ENCODE data around the gene LNX1.

LNX1 gene

GRCh38 chr4:53598483-53598882 is 7.2 kb upstream of the LNX1 start:
- no peak overlapping the region for H3K4me3 ChIP-seq (replicated peaks; ENCODE audit: insufficient read depth, low read length)
- no peak for DNase-seq (ENCODE audit: low read depth in 1 of 2, low spot score in 1 of 2)
- TF ChIP-seq REST (IDR thresholded peaks at IDR 0.05; ENCODE audit: insufficient replicate concordance, low read depth) (no peak), CTCF (IDR thresholded peaks at IDR 0.05; ENCODE audit: insufficient read depth, low read length) (no peak), SPI1 (IDR thresholded peaks at IDR 0.05; ENCODE audit: borderline replicate concordance, low read depth) (no peak), GABPA (IDR thresholded peaks at IDR 0.05; ENCODE audit: low read depth) (no peak), POLR2AphosphoS5 (IDR thresholded peaks at IDR 0.05; ENCODE audit: low read depth) (no peak)

DNA sequence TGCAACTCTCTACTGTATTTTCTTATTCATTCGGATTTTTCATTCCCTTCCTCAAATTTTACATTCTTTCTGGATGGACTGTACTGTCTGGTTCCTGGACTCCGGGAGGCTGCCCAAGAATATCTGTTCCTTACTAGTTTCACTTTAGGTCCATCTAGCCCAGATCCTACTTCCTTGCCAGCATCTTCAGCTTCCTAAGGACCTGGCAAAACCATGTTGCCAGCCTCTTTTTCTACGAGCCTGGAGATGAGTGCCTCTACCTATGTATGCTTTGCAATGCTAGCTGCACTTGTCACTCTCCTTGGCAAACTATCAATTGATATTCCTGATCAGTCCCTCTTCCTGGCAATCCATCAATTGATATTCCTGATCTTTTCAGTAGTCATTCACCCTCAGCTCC is 5.6 kb upstream of the LNX1 start:
- Histone ChIP-seq H3K4me3 (replicated peaks; ENCODE audit: insufficient read depth, low read length) (no peak overlapping the region), H3K27ac (replicated peaks) (no peak overlapping the region), H3K27me3 (ENCODE audit: insufficient read depth, poor library complexity, severe bottlenecking) (no peaks in the 10 kb centered on the region)
- no peak for DNase-seq (ENCODE audit: low read depth in 1 of 2, low spot score in 1 of 2)
- TF ChIP-seq REST (IDR thresholded peaks at IDR 0.05; ENCODE audit: insufficient replicate concordance, low read depth) = no peak
- TF ChIP-seq SPI1 (IDR thresholded peaks at IDR 0.05; ENCODE audit: borderline replicate concordance, low read depth) = no peak
- no peak for TF ChIP-seq POLR2AphosphoS5 (IDR thresholded peaks at IDR 0.05; ENCODE audit: low read depth)
- no peak for TF ChIP-seq GABPA (IDR thresholded peaks at IDR 0.05; ENCODE audit: low read depth)
- TF ChIP-seq CTCF (IDR thresholded peaks at IDR 0.05; ENCODE audit: insufficient read depth, low read length) = no peak

More at GRCh38 chr4:53598483-53598882, 7.2 kb upstream of the LNX1 start:
- no peak overlapping the region for H3K27ac ChIP-seq (replicated peaks)
- no peaks in the 10 kb centered on the region for H3K27me3 ChIP-seq (ENCODE audit: insufficient read depth, poor library complexity, severe bottlenecking)

GRCh38 chr4:53595834-53596233 is 4.5 kb upstream of the LNX1 start:
- H3K4me3 ChIP-seq (replicated peaks; ENCODE audit: insufficient read depth, low read length) = no peak overlapping the region
- H3K27me3 ChIP-seq (ENCODE audit: insufficient read depth, poor library complexity, severe bottlenecking) = peaks cover 5% of the 10 kb centered on the region
- TF ChIP-seq GABPA (IDR thresholded peaks at IDR 0.05; ENCODE audit: low read depth) (no peak), CTCF (IDR thresholded peaks at IDR 0.05; ENCODE audit: insufficient read depth, low read length) (no peak), POLR2AphosphoS5 (IDR thresholded peaks at IDR 0.05; ENCODE audit: low read depth) (no peak), REST (IDR thresholded peaks at IDR 0.05; ENCODE audit: insufficient replicate concordance, low read depth) (no peak), SPI1 (IDR thresholded peaks at IDR 0.05; ENCODE audit: borderline replicate concordance, low read depth) (no peak)
- H3K27ac ChIP-seq (replicated peaks) = no peak overlapping the region
- no peak for DNase-seq (ENCODE audit: low read depth in 1 of 2, low spot score in 1 of 2)

Data from HL-60 (cell line).